Measurements from ENCODE around the gene STOX2.

Gene STOX2, protein sequence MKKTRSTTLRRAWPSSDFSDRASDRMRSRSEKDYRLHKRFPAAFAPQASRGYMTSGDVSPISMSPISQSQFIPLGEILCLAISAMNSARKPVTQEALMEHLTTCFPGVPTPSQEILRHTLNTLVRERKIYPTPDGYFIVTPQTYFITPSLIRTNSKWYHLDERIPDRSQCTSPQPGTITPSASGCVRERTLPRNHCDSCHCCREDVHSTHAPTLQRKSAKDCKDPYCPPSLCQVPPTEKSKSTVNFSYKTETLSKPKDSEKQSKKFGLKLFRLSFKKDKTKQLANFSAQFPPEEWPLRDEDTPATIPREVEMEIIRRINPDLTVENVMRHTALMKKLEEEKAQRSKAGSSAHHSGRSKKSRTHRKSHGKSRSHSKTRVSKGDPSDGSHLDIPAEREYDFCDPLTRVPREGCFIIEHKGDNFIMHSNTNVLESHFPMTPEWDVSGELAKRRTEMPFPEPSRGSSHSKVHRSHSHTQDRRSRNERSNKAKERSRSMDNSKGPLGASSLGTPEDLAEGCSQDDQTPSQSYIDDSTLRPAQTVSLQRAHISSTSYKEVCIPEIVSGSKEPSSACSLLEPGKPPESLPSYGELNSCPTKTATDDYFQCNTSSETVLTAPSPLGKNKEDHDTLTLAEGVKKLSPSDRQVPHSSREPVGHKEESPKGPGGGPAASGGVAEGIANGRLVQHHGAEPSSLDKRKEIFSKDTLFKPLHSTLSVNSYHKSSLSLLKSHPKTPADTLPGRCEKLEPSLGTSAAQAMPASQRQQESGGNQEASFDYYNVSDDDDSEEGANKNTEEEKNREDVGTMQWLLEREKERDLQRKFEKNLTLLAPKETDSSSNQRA (N-terminal part only)

DNA sequence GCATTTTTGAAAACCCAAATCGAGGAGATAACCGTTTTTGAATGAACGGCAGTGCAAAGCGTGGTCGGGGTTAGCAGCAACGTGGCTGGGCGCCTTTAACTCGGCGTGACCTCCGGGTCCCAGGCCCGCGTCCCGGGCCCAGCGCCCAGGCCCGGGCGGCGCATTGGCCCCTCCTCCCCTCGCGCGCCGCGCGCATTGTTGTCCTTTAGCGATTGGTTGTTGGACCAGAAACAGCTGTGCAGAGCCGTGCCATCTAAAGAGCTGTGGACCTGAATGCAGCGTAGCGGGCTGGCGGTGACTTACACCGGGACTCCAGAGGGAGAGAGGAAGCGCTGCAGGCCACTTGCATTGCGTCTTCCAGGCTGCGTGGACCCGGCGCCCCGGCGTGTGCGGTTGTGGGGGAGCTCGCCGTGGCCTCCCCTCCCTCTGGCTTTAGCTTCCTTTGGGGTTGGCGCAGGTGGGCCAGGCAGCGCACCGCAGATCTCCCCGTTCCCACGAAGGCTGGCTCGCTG, at the start of gene STOX2:
TSS of gene STOX2 (plus strand) at position 227 of the 512 bp plus-strand sequence. CDS start 1,484 bp downstream, outside the sequence.
- DNase-seq (ENCODE audit: low read depth in 2 of 2), result no peak

DNA sequence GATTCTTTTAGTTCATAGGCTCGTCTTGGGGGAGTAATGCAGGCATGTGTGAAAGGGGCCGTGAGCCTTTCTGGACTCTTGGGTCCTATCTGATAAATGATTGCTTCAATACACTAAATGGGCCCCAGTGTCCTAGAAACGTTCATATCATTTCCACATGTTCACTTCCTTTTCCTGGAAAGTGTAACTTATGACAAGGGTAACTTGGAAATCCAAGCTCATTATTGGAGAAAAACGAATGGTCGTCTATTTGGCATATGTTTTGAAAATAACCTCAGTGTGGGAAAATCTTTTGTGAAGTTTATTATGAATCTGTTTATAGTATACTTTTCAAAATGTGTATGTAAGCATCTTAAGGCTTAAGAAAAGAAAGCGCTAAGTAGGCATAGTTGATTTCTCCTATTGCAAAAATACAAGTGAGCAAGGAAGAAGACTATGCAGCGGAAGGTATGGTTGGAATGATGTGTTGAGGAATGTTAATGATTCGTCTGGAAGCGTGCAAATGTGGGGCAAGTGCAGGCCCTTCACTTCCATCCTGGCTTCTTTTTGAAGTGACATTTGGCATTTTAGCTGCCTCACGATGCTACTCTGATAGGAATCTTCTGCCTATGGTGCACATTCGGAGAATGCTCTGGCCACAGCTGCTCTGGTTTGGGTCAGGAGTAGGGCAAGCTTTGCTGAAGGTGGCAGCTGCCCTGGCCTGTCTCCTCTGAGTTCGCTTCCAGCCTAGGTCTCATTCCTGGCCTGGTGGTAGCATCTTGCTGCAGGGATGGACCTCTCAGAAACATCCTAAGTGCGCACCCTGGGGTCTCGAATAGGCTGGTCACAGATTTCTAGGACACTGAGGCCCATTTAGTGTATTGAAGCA, 49.5 kb upstream of the STOX2 start:
- DNase-seq (ENCODE audit: low read depth in 2 of 2), result no peak

DNA sequence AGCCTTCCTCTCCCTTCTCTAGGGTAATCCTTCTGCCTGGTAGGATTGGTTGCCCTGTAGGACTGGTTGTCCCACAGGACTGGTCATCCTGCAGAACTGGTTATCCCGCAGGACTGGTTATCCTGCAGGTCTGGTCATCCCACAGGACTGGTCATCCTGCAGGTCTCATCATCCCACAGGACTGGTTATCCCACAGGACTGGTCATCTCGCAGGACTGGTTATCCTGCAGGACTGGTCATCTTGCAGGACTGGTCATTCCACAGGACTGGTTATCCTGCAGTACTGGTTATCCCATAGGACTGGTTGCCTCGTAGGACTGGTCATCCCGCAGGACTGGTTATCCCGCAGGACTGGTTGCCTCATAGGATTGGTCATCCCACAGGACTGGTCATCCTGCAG, 48.1 kb upstream of the STOX2 start:
- DNase-seq (ENCODE audit: low read depth in 2 of 2), result no peak

DNA sequence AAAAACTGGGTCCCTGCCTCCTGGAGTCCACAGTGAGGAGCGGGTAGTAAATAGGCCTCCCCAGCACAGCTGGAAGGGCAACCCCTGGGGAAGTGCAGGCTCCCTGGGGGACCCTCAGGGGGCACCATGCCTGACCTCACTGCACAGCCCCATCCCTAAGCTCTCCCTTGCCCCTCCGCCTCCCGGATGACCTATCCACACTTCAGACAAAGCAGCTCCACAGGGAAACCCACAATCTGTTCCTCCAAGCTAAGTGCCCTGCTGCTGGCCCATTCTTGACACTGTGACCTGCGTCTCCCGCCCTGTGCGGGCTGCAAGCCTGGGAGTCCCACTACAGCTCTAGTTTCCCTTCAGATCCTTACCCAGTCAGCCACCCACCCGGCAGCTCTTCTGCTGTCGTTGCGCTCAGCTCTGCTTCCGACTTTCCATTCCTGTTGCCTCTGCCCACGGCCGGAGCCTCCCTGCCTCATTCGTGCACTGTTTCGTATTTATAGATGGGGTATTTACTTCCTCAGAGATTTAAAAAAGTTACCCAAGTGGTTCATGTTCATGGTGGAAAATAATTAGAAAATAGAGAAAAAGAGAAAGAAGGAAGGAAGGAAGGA, 47.0 kb upstream of the STOX2 start:
- no peak for DNase-seq (ENCODE audit: low read depth in 2 of 2)

DNA sequence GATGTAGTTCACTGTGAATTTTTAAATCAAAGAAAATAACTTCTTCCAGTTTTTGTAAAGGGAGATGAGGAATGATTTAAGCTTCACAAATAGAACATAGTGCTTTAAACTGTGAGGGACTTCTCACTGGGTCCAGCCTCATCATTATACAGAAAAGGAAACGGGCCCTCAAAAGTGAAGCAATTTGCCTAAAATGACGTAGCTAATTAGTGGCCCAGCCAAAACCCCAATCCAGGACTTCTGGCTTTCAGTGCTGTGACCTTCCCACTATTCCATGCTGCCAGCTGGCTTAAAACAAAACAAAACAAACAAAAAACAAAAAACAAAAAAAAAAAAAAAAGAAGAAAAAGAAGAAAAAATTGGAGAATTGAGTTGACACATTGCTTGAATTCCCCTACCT, 45.0 kb upstream of the STOX2 start:
- no peak for DNase-seq (ENCODE audit: low read depth in 2 of 2)

DNA sequence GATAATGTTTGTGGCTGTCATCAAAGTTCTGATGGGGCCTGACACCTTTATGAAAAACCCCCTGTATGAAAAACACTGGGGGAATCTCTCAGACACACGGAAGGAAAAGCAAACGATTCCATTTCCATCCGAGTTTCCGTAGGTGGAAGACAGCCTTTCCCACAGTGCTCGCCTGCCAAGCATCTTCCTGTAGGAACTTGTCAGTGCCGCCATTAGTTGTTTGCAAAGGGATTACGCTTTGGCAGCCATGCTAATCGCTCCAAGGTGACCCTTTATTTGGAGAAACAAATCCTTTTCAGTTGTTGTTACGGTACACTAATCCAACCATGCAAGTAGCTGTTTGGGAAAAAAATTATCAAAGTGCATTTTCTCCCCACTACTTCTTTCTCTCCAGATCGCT, 44.4 kb upstream of the STOX2 start:
- no peak for DNase-seq (ENCODE audit: low read depth in 2 of 2)

DNA sequence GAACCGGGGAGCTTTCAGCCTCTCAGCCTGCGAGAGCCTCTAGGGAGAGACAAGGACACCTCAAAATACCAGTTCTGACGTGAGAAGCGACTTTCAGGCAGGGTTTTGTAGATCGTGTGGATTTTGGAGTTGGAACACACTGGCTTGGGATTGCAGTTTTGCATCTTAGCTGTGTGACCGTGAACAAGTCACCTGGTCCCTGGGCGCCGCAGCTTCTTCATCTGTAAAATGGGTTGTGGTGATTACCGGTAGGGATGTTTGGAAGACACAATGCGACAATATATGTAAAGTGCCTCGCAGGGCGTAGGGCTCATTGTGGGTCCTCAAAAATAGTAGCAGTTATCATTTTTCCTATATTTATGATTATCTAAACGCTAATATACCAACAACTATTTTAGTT, 43.7 kb upstream of the STOX2 start:
- DNase-seq (ENCODE audit: low read depth in 2 of 2), result no peak

DNA sequence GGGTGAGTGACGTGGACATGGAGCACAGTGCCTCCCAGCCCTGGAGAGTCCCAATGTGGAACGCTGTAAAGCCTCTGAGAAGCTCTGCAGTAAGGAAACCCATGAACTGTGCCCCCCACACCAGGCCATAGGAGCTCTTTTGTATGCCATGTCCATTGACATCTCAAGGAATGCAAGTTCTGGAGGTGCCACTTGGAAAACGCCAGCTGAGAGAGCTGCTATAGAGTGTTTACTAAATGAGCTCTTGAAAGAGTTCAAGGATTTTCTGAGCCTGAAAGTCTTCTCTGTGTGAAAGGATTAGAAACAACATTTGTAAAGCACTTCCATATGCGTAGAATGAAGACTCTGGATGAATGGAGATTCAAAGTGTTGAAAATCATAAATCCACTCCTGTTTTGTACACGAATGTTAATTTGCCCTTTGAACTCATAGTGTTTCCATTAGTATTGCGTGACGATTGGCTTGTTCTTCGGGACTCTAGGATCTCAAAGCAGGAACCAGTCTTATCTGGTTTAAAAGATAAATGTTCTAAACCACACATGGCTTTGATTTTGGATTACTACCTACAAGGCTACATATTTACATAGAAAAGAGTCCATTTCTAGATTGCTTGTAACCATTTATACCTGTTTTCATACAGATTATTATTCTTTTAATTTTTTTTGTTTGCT, 41.8 kb upstream of the STOX2 start:
- DNase-seq (ENCODE audit: low read depth in 2 of 2), result no peak

DNA sequence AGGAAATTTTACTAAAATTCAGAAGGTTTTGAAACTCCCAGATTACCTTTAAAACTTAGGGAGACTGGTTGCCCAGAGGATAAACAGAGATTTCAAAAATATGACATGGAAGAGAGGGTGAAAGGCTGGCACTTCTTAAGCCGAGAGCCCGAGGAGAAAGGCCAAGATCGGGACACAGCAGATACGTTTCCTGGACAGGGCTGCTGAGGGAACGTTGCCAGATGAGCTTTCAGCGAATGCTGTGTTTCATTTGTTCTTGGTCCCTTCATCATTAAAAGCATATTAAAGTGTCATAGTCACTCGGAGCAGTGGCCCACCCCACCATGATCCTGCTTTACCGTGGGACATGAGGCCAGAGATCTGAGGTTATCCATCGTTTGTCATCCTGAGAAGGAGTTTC, 37.9 kb upstream of the STOX2 start:
- DNase-seq (ENCODE audit: low read depth in 2 of 2), result no peak

DNA sequence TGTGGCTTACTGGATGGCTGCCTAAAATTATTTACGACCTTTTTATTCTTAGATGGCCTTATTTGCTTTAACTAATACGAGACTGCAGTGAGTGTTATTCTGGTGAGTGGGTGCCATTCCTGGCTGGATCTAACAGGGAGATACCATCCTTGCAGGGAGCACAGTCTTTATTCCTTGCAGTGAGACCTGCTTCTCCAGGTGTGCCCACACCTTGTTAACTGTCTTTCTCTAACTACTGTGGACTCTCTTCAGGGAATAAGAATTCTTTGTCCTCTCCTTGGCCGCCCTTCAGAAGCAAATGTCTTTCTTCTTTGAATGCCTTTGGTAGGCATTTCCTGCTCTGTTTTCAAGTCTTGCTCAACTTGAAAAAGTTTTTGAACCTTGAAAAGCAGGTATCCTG, 34.1 kb upstream of the STOX2 start:
- no peak for DNase-seq (ENCODE audit: low read depth in 2 of 2)

DNA sequence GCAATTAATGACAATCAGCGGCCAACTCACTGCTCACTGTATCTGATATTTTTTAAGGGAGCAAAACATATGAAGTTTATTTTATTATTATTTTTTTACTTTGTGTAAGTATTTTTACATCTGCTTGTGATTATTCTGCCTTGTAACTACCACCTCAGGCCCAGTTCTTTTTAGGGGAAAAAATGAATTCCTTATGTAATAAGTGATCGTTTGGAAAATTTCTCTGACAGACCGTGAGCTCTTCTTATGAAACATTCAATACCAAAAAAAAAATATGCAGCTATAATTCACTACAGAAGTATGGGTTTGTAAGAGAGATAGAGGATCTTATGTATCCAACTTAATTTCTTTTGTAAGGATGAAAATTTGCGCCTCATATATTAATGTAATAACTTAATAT, 33.5 kb upstream of the STOX2 start:
- DNase-seq (ENCODE audit: low read depth in 2 of 2), result no peak

DNA sequence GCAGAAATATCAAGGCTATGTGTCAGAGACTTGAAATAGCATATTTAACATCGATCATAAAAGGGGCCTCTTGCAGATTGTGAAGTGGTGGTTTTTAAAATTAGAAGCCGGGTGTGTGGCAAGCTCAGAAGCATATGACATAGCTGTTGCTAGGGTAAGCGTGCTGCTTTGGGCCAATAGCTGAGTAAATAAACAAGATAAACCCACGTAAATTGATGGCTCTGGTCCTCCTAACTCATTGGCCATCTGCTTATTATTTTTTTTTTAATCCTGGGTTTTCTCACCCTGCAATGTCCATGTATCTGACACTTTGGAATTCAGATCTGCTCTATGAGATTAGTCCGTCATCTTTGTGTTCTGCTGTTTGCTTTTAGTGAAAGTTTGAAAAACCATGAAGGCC, 32.6 kb upstream of the STOX2 start:
- no peak for DNase-seq (ENCODE audit: low read depth in 2 of 2)

DNA sequence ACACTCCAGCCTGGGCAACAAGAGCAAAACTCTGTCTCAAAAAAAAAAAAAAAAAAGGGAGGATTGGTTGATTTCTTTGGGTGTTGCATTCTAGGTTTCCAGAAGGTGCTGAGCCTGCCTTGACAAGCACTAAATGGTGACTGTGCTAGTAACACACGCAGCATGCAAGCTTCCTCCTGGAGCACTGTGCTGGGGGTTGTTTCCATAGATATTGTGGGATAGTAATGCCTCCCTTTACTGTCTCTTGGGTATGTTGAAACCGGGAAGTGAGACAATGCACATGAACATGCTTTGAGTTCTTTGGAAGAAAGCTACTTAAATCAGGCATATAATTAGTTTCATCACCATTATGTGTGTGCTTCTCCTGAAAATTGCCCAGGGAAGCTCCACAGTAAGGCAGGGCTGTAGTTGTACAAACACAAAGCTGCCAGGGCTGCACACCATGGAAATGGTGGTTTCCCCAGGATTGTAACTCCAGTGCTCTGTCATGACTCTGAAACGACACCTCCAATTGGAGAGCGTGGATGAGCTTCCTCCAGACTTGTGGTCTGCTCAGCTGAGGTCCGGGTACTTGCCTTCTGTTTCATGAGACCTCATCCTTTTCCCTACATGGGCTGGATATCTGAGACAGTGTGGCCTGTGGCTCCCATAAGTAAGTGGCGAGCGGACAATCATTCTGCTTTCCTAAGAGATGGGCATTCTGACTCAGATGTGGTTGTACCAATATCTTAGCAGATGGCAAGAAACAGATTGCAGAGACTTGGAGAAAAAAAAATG, 31.5 kb upstream of the STOX2 start:
- no peak for DNase-seq (ENCODE audit: low read depth in 2 of 2)

DNA sequence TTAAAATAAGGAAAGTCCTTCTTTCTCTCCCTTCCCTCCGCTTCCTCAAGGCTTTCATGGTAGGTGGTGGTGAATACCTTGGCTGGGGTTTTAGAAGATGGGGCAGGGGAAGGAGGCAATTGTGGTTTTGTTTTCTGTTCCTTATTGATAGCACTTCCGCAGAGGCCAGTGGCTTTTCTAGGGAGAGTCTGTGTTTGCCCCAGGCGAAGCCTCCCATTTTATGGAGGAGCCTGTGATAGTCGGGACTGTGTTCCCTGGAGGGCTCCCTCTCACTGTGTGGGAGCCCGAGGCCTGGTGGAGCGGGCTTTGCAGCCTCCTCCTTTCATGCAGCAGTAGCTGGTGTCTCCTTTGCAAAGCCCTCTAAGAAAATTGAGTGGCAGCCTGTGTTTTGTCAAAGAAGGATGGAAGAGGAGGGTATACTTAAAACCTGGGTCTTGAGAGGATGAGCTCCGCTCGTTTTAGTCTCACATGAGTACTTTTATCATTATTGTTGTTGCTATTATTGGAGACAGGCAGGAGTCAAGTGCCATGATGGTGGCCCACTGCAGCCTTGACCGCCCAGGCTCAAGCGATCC, 29.8 kb upstream of the STOX2 start:
- DNase-seq (ENCODE audit: low read depth in 2 of 2), result no peak

DNA sequence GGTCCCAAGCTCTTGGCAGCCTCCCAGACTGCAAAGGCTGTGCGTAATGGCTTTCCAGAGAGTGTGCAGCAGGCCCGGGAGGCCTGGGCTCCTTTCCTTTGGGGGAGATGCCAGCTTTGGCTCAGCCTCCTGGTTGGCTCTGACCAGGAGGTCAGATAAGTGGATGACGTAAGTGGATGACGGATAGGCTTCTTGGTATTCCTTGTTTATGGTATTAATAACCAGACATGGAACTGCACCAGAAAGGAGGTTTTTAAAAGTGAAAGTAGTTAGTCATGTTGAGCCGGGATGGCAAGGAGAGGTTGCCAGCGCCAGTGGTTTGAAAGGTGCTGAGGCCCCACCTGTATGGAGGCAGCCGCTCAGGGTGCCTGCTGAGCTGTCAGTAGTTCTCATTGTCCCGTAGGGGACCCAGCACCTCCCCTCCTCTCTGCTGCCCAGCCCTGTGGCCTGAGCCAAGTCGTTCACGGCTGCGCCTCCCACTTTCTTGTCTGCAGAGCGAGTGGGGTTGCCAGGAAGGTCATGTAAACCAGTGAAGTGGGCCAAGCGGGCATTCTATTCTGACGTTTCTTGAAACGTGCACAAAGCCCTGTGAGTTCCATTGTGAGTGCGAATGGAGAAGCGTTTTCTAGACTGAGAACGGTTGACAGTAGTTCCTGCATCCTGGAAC, 28.7 kb upstream of the STOX2 start:
- no peak for DNase-seq (ENCODE audit: low read depth in 2 of 2)

DNA sequence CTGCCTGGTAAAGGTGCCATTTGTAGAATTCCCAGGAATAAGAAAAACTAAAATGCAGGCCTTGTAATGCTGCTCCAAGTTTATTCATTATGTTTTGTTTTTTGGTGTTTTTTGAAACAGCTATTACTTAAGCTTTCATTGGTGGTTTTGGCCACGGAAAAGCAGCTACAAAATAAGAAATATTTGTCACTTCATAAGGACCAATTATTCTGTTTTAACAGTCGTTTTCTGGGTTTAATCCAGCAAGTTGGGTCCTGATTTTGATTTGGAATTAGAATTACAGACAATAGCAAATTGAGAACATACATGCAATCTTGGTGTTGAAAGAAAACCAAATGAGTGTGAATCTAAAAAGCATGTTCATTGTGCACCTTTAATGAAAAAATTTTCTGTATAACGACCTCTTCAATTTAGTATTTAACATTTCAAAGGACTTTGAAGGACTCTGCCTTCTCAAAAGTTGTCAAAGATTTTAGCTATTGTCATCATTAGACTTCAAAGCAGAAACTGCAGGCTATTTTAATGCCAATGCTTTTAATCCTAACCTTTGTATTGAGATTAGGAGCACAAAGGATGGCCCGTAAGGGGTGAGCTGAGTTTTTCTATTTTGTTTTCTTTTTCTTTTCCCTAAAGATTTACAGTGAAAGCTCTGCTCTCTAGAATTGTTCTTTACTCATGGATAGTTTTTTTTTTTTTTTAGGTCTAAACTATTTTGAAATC, 26.7 kb upstream of the STOX2 start:
- no peak for DNase-seq (ENCODE audit: low read depth in 2 of 2)

DNA sequence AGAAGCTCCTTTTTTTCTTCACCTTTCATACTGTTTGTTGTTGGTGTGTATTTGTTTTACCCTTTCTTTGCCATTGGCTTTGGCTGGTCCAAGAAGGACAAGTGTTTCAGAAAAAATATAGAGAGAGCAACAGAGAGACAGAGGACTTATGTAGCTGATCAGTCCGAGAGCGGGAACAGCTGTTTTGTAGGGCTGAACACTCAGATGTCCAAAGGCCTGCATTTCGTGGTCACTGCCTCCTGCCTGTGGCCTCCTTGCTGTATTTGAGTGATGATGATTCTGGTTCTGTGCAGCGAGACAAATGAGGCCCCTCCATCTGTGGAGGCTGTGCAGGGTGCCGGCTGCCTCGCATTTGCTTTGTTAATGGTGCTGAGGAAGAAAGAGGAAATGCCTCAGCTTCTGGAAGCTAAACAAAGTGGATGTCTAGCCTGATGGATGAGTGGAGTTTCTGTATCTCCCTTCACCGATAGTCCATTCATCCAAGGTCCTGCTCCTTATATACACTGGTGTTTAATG, 19.8 kb upstream of the STOX2 start:
- DNase-seq (ENCODE audit: low read depth in 2 of 2), result no peak

DNA sequence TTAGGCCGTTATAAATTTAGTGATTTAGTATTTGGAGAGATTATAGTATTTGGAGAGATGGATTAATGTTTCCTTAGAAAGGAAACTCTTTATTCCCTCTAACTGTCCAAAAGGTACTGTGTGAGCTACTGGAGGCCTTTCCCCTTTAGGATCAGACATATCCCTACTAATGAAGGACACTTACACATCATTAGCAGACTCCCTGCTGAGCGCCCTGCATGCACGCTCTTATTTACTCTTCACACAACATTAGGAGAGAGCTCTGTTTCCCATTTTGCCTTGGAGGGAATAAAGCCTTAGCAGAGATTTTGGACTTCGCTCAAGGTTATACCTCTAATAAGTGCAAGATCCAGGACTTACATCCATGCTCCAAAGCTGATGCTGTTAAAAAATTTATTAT, 17.8 kb upstream of the STOX2 start:
- no peak for DNase-seq (ENCODE audit: low read depth in 2 of 2)

All from stimulated activated CD4-positive, alpha-beta T cell treated with anti-CD3 and anti-CD28 coated beads, Interleukin-1b, Interleukin-23, amount 100 ng/mL, for 4 hours (primary cell).